ENCODE results near the gene NBPF3.
"Not testable (repeated sequence)": the region's sequence is repeated elsewhere in the genome, so short reads cannot be mapped to it uniquely, and the experiment has no call there.

Gene NBPF3

GRCh38 chr1:21439721-21440629, at the start of gene NBPF3:
NBPF3 (plus strand) TSS chr1:21440137; CDS start chr1:21445087, 4,950 bp downstream.
- DNase-seq (ENCODE audit: low read depth, low spot score), result peak; percentile 96

DNA sequence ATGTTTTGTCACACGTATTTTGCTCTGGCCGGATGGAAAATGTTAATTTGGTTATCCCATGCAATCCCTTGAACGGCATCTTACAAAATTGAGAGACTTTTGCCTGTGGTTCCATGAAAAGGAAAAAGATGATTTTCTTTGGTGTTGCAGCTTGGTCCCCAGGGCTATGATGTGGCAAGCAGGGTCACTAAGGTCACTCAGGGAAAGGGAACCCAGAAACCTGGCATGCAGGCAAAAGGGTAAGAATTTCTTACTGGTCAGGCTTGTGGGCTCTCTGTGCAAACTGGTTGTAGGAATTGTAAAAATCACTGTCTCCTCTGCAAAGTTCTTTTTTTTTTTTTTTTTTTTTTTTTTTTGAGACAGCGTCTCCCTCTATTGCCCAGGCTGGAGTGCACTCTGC, 48.4 kb upstream of the NBPF3 start:
- DNase-seq (ENCODE audit: low read depth, low spot score), result no peak

DNA sequence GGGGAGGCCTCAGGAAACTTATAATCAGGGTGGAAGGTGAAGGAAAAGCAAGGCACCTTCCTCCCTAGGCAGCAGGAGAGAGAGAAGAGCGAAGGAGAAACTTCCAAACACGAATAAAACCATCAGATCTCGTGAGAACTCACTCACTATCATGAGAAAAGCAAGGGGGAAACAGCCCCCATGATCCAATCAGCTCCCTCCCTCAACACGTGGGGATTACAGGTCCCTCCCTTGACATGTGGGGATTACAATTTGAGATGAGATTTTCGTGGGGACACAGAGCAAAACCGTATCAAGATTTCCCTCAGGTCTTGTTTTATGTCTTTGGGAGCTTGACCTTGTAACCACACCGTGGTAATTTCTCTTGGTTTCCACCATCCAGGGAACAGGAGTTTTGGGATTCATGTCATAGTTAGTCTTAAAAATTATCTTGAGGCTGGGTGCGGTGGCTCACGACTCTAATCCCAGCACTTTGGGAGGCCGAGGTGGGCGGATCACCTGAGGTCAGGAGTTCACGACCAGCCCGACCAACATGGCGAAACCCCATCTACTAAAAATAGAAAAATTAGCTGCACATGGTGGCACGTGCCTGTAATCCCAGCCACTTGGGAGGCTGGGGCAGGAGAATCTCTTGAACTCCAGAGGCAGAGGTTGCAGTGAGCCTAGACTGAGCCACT, 47.2 kb upstream of the NBPF3 start:
- DNase-seq (ENCODE audit: low read depth, low spot score), result no peak

DNA sequence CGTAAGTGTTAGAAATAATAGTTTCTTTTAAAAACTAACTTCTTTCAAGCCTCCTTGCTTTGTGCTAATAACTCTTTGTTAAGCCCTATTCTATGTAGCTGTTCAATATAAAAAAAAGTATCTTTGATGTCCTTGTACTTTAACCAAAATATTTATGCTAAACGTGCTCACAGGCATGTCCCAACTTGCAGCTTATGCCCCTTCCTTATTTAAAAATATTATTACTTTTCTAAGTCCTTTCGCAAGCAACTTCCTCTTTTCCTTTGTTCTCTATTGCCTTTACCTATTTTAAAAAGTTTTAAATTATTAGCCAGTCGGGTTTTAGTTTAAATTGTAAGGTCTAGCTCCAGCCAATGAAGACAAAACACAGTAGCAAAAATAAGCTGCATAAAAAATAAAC, 43.4 kb upstream of the NBPF3 start:
- DNase-seq (ENCODE audit: low read depth, low spot score), result no peak

GRCh38 chr1:21397813-21398188, 42.1 kb upstream of the NBPF3 start:
- DNase-seq (ENCODE audit: low read depth, low spot score), result peak; percentile 9

GRCh38 chr1:21401726-21402346, 38.1 kb upstream of the NBPF3 start:
- not testable (repeated sequence) for DNase-seq (ENCODE audit: low read depth, low spot score)

- no peak for DNase-seq (ENCODE audit: low read depth, low spot score)
These were observed 33.3 kb upstream of the NBPF3 start for GRCh38 chr1:21406659-21407058.

- DNase-seq (ENCODE audit: low read depth, low spot score), result not testable (repeated sequence)
These were observed 30.0 kb upstream of the NBPF3 start for GRCh38 chr1:21409897-21410296.

DNA sequence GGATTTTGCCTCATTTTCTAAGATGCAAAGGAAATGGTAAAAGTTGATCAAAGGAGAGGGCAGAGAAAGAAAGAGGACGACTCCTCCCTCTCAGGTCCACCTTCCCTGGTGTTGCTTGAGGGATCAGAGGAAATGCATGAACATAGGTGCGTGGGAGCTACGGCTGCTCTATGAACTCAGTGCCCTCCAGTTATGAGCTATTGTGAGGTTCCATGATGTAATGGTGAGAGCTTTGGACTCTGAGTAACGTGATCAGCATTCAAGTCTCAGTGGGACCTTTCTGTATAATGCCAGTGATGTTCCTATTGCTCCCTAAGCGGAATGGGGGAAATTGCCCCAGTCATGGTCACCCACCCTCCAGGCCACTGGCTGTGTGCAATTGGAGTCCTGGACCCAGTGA, 25.9 kb upstream of the NBPF3 start:
- DNase-seq (ENCODE audit: low read depth, low spot score), result no peak

GRCh38 chr1:21420378-21420777, 19.6 kb upstream of the NBPF3 start:
- not testable (repeated sequence) for DNase-seq (ENCODE audit: low read depth, low spot score)

DNA sequence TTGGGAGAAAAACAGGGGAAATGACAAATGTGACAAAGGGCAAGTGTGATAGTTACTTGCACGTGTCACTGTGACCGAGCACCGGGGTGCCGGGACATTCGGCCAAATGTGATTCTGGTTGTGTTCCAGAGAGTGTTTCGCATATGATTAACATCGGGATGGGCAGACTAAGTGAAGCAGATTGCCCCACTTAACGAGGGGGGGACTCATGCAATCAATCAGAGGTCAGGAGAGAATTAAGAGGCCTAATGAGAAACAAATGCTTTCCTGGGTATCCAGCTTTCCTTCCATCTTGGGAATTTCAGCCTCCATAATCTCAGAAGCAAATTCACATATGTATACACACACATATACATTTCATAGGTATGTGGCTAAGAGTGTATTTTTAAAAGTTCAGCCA, 18.6 kb upstream of the NBPF3 start:
- not testable (repeated sequence) for DNase-seq (ENCODE audit: low read depth, low spot score)

DNA sequence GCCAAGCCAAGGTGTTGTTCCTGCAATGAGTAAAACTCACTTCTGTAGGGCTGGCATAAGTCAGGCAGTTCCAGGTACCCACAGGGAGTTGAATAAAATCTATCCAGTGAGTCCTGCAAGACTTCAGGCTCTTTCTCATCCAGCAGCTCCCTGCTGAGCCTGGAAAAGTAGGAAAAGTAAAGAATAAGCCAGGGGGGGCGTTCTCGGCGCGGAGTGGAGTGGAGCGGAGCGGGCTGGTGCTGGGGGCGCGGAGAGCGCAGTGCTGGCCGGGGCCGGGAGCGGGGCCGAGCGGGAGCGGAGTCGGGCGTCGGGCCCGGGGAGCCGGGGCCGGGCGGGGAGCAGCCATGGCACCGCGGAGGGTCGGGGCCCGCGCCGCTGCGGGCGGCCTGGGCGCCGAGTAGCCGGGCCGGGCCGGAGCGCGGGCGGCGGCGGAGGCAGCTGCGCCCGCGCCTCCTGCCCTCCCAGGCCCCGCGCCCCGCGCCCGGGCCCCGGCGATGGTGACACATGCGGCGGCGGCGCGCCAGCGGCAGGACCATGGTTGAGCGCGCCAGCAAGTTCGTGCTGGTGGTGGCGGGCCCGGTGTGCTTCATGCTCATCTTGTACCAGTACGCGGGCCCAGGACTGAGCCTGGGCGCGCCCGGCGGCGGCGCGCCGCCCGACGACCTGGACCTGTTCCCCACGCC, 12.0 kb upstream of the NBPF3 start:
- peak; percentile 35 for DNase-seq (ENCODE audit: low read depth, low spot score)

DNA sequence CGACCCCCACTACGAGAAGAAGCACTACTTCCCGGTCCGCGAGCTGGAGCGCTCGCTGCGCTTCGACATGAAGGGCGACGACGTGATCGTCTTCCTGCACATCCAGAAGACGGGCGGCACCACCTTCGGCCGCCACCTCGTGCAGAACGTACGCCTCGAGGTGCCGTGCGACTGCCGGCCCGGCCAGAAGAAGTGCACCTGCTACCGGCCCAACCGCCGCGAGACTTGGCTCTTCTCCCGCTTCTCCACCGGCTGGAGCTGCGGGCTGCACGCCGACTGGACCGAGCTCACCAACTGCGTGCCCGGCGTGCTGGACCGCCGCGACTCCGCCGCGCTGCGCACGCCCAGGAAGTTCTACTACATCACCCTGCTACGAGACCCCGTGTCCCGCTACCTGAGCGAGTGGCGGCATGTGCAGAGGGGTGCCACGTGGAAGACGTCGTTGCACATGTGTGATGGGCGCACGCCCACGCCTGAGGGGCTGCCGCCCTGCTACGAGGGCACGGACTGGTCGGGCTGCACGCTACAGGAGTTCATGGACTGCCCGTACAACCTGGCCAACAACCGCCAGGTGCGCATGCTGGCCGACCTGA, 11.4 kb upstream of the NBPF3 start:
- DNase-seq (ENCODE audit: low read depth, low spot score), result not testable (repeated sequence)

GRCh38 chr1:21429210-21429609, 10.7 kb upstream of the NBPF3 start:
- DNase-seq (ENCODE audit: low read depth, low spot score), result not testable (repeated sequence)

DNA sequence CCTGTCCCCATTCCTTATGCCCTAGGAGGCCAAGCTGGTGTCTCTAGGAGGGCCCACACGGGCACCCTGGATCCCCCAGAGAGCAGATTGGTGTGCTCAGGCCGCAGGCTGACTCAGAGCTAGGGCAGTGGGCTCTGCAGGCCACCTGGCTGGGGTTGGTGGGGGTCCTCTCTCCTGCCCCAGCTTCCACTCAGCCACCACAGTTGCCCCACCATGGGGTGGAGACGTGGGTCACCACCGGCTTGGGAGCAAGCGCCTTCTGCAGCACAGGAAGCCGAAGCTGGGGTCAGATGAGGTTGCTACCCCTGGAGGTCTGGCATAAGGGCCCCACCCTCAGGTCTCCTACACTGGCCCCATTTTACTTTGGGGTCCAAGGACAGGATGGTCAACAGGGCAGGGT, 9.1 kb upstream of the NBPF3 start:
- DNase-seq (ENCODE audit: low read depth, low spot score), result not testable (repeated sequence)

GRCh38 chr1:21434394-21434793, 5.5 kb upstream of the NBPF3 start:
- no peak for DNase-seq (ENCODE audit: low read depth, low spot score)

DNA sequence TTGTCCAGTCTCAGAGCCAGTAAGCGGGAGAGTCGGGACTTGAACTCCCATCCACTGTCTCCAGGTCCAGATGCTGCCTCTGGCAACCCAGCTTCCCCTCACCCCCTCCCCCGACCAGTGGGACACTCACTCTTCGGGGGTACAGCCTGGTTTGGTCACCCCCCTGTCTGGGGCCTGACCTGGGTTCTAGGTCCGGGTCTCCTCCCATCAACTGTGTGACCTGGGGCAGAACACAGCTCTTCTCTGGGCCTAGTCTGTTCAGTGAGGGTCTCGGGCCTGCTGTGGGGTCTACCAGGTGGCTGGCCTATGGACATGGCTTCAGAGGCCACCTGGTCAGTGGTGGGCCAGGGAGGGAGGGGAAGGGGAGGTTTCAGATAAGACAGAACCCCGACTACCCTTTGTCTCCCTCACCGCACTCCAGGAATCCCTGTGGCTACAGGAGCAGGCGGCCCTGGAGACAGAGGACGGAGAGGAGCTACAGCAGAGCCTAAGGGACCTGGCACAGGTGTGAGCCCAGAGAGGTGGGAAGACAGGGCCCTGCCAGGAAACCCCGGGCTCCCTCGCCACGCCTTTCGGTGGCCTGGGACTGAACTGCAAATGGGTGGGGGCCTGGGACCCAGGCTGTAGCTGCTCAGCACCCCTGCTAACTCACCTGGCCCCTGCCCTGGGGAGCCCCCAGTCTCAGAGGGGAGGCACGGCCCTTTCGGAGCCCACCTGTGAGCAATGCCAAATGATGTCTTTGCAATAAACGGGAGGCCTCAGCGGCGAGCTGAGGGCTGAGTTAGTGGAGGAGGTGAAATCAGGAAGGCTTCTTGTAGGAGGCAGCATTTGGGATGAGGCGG, 4.1 kb upstream of the NBPF3 start:
- no peak for DNase-seq (ENCODE audit: low read depth, low spot score)

GRCh38 chr1:21436488-21437340, 3.2 kb upstream of the NBPF3 start:
- peak; percentile 18 for DNase-seq (ENCODE audit: low read depth, low spot score)

DNA sequence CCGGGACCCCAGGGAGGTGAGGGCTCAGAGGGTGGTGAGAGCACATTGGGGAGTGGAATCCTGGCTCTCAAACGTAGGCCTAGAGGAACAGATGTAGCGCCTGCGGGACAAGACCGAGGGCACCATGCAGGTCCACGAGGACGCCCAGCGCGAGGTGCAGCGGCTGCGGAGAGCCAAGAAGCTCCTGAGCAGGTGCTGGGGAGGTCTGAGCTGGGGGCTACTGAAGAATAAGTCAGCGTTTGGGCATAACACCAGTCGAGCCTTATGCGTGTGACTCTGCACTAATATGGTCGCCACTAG, 2.6 kb upstream of the NBPF3 start:
- no peak for DNase-seq (ENCODE audit: low read depth, low spot score)
